Pancreas (tissue), 10 donors: ENCODE data around the gene FBXO41. TPM values are rescaled to one million over a fixed set of nuclear protein-coding genes. Genes with fewer than 3 reads are reported as not detected.
A peak's percentile ranks its signal among the peaks of the same experiment; 100 is the strongest.
"Not testable (repeated sequence)": the region's sequence is repeated elsewhere in the genome, so short reads cannot be mapped to it uniquely, and the experiment has no call there.

Source experiments
- ATAC-seq, 4 donors: fragments of 200-7000 bp; cut with Tn5 transposase; one replicate each; pipeline versions ENCODE4 v1.8.0 to v1.9.1; 2020; ENCODE audit warnings: mild to moderate bottlenecking in 4 of 4, moderate library complexity in 4 of 4
- DNase-seq, 6 donors: peaks; one replicate each; pipeline ENCODE4 v3.0.0-alpha.2; 2020
- FAIRE-seq: peaks from 2 replicates; lab custom pipeline; 2012; peaks lifted over from hg19 to GRCh38; lab: Jason Lieb, UNC
- H3K27ac ChIP-seq, 4 donors: fragments of 200-600 bp; sonication (generic); 1 replicate in 3 of 4; 2 replicates in 1 of 4; pipeline versions ENCODE4 v1.5.0 to v1.8.0; 2020
- H3K27me3 ChIP-seq, 4 donors: fragments of 200-600 bp; one replicate each; pipeline ENCODE4 v1.8.0; 2021
- H3K36me3 ChIP-seq, 3 donors: fragments of 200-600 bp; sonication (generic) in 1 of 3; one replicate each; pipeline versions ENCODE4 v1.5.0 to v1.8.0; 2020 to 2021
- H3K4me1 ChIP-seq, 3 donors: fragments of 200-600 bp; one replicate each; pipeline ENCODE4 v1.8.0; 2021
- H3K4me3 ChIP-seq, 4 donors: fragments of 200-600 bp; sonication (generic) in 2 of 4; one replicate each; pipeline versions ENCODE4 v1.5.0 to v1.8.0; 2020 to 2021
- H3K9me3 ChIP-seq, 4 donors: fragments of 200-600 bp; one replicate each; pipeline ENCODE4 v1.8.0; 2021
- WGBS, 2 donors: extraction: QIAGEN DNeasy Blood & Tissue Kit; methylation state at CpG; one replicate each; pipeline ENCODE4 v1.1.7; 2013; 5-methylcytosine and 5-hydroxymethylcytosine counted together
- intact Hi-C, 3 donors: fragments of 100-400 bp; cut with DNase I; formaldehyde crosslinking; loops; one replicate each; pipeline versions ENCODE4 v1.11.1 to v1.14.2; 2022
- polyA plus RNA-seq, 2 donors: library from polyadenylated mRNA; stranded (reverse); fragments of 200-250 nt; gene quantifications; one replicate each; pipeline ENCODE4 v1.2.3, GENCODE V29; 2013
- total RNA-seq, 6 donors: library from RNA; stranded (reverse); fragmentation: NEBNext Ultra II Directional in 4 of 6; extraction: Animal tissue kit (Norgen Biotek cat#: 25700) in 4 of 6; gene quantifications; one replicate each; pipeline versions ENCODE4 v1.2.1 to v1.2.4, GENCODE V29; 2021 to 2023
- TF ChIP-seq, protein P1 (sequence below), 4 donors: fragments of 200-600 bp; sonication (generic) in 3 of 4; IDR thresholded peaks; one replicate each; pipeline versions ENCODE4 v1.5.0 to v1.8.0; 2021; ENCODE audit warnings: antibody characterized with exemption in 4 of 4
- donor health status: healthy with polysubstance abuse.
- donor health status: DM: no; HTN: no; CAD: no; lungs with moderate emphysema.
- donor health status: DM: no; HTN: no; CAD: no.
- donor health status: control.
- donor health status: control.
- donor health status: Bipolar disorder and iron deficiency.
- donor health status: DM: yes; HTN: yes; CAD: no.
- donor health status: DM: no; HTN: no; CAD: no.
- donor health status: DM: no; HTN: no; CAD: no.
- donor health status: DM: yes; HTN: yes; CAD: no.

FBXO41 gene
- total and polyA plus RNA-seq, 8 donors, result 2.2 to 6.9 (median 3.4) TPM

DNA sequence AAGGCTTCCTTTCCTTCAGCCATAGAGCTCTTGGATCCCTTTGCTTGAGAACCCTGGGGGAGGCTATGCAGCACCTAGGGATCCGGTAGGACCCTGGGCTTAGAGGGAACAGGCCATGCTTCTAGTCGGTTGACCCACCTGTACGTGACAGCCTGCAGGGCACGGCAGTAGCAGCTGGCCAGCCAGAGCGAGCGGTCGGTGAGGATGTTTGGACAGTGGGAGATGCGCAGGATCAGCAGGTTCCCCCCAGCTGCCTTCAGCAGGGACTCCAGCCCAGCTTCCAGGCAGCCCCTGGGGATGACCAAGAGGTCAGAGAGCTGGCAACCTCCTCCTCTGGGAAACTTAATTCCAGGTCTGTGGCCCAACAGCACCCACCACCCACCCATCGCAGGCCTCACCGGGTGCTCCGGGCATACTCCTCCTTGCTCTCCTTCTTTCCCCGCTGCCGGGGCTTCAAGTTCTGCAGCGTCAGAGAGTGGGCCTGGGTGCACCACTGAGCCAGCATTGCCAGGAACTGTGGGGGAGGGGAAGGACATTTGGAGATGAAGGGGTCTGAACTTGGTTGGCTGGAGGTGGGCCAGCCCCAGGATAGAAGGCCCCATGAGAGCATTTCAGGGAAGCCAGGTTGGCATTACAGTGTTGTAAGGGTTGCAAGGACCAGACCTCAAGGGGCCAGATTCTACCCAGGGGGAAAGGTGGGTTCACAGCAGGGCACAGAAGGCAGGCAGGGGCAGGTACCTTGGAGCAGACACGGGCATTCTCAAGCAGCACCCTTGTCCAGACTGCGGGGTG is 20.5 kb downstream of the FBXO41 start:
- TF ChIP-seq, protein P1, sequence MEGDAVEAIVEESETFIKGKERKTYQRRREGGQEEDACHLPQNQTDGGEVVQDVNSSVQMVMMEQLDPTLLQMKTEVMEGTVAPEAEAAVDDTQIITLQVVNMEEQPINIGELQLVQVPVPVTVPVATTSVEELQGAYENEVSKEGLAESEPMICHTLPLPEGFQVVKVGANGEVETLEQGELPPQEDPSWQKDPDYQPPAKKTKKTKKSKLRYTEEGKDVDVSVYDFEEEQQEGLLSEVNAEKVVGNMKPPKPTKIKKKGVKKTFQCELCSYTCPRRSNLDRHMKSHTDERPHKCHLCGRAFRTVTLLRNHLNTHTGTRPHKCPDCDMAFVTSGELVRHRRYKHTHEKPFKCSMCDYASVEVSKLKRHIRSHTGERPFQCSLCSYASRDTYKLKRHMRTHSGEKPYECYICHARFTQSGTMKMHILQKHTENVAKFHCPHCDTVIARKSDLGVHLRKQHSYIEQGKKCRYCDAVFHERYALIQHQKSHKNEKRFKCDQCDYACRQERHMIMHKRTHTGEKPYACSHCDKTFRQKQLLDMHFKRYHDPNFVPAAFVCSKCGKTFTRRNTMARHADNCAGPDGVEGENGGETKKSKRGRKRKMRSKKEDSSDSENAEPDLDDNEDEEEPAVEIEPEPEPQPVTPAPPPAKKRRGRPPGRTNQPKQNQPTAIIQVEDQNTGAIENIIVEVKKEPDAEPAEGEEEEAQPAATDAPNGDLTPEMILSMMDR (IDR thresholded peaks at IDR 0.05), result no peak
- 90 to 95% methylated on average over 16 of the region's 16 CpGs for WGBS, 2 donors
- intact Hi-C loops, result no loop called here
- peaks cover 0 to 2% (median 0%) of the 10 kb centered on the region in 3 donors for H3K4me1 ChIP-seq
- no peaks in the 10 kb centered on the region for H3K9me3 ChIP-seq
- FAIRE-seq, result no peak
- no peak for ATAC-seq
- no peak overlapping the region for H3K4me3 ChIP-seq
- no peak overlapping the region for H3K27ac ChIP-seq
- DNase-seq, result peak in 1 of 6 donors; percentile 69
- H3K27me3 ChIP-seq, result no peaks in the 10 kb centered on the region
- no peaks in the 10 kb centered on the region for H3K36me3 ChIP-seq

DNA sequence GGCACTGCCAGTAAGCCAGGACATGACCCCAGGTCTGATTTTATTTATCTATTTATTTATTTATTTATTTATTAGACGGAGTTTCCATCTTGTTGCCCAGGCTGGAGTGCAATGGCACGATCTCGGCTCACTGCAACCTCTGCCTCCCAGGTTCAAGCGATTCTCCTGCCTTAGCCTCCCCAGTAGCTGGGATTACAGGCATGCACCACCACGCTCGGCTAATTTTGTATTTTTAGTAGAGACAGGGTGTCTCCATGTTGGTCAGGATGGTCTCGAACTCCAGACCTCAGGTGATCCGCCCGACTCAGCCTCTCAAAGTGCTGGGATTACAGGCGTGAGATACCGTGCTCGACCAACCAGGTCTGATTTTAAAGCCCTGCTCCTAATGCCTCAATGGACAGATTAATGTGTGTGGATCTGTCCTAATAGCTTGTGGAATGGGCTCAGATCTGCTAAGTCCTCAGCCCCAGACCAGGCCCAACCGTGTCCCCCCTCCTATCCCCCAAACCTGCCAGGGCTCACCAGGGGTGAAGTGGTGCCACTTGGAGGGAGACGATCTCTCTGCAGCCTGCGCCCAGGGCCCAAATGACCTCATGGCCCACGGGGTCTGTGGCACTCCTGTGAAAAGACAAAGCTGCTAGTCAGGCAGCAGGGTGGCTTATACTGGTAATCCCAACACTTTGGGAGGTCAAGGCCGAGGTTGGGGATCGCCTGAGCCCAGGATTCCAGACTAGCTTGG is 21.4 kb downstream of the FBXO41 start:
- whole genome bisulfite sequencing, 2 donors, result 89% methylated on average over 18 of the region's 18 CpGs
- ATAC-seq, result not testable (repeated sequence)

DNA sequence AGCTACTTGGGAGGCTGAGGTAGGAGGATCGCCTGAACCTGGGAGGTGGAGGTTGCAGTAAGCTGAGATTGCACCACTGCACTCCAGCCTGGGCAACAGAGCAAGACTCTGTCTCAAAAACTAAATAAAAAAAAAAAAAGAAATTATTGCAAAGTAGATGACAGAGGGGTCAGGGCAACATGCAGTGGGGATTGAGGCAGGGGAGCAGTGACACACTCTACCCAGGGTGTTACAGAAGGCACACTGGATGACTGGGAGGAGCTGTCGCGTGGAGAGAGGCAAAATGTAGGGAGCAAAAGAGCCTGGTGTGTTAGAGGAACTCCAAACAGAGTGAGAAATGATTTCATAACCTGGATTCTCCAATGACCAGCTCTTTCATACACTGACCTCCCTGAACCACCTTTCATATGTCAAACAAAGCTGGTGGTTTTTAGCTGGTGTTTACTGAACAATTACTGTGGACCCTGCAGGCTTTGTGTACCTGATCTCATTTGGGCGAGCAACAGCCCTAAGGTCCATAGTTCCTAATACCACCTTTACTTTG is 22.1 kb downstream of the FBXO41 start:
- Histone ChIP-seq H3K27me3 (no peaks in the 10 kb centered on the region), H3K4me3 (no peak overlapping the region), H3K4me1 (no peaks in the 10 kb centered on the region), H3K27ac (no peak overlapping the region), H3K9me3 (no peaks in the 10 kb centered on the region), H3K36me3 (no peaks in the 10 kb centered on the region)
- FAIRE-seq, result no peak
- intact Hi-C loops, result no loop called here
- 89 to 95% methylated on average over 4 of the region's 4 CpGs for WGBS, 2 donors
- TF ChIP-seq, protein P1 (IDR thresholded peaks at IDR 0.05), result no peak
- ATAC-seq, result no peak
- DNase-seq, result no peak

More for the DNA sequence above, 21.4 kb downstream of the FBXO41 start:
- H3K36me3 ChIP-seq, intact Hi-C loops, H3K4me1 ChIP-seq, H3K9me3 ChIP-seq, H3K27ac ChIP-seq, H3K4me3 ChIP-seq, FAIRE-seq, H3K27me3 ChIP-seq: not testable (repeated sequence)
- peak in 1 of 6 donors; percentile 35 for DNase-seq

DNA sequence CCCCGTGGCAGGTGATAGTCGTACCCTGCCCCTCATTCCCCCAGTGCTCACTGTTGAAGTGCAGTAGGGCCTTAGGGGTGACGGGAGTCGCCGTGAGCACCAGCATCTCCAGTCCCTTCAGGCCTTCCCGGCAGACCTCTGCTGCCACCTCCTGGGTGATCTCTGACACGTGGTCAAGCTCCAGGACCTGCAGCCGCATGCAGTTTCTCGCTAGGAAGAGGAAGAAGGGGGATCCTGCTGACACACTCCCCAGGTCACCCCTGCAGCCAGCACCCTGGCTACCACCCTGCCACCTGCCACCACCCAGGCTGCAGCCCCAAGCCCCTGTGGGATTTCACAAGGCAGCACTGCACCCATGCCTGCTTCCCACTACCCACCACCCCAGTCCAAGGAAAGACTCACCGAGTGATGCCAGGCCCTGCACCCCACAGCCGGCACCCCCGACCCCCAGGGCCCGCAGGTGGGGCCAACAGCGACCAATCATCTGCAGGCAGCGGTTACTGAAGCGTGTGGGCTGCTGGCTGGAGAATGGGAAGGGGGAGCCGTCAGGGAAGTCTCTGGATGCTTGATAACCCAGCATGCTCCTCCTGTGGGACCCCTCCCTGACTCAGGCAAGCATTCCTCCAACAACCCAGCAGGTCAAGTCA is 23.8 kb downstream of the FBXO41 start:
- FAIRE-seq (no peak), ATAC-seq (peak; percentile 49 to 91 (median 87)), DNase-seq (peak in 4 of 6 donors; percentile 32 to 83 (median 59))
- no peaks in the 10 kb centered on the region for H3K36me3 ChIP-seq
- intact Hi-C loops, result no loop called here
- TF ChIP-seq, protein P1 (IDR thresholded peaks at IDR 0.05), result peak in 2 of 4 donors; percentile 19 to 31
- H3K27ac ChIP-seq, result no peak overlapping the region
- no peak overlapping the region for H3K4me3 ChIP-seq
- no peaks in the 10 kb centered on the region for H3K4me1 ChIP-seq
- no peaks in the 10 kb centered on the region for H3K9me3 ChIP-seq
- H3K27me3 ChIP-seq, result no peaks in the 10 kb centered on the region
- WGBS, 2 donors, result 34 to 36% methylated on average over 17 of the region's 17 CpGs

DNA sequence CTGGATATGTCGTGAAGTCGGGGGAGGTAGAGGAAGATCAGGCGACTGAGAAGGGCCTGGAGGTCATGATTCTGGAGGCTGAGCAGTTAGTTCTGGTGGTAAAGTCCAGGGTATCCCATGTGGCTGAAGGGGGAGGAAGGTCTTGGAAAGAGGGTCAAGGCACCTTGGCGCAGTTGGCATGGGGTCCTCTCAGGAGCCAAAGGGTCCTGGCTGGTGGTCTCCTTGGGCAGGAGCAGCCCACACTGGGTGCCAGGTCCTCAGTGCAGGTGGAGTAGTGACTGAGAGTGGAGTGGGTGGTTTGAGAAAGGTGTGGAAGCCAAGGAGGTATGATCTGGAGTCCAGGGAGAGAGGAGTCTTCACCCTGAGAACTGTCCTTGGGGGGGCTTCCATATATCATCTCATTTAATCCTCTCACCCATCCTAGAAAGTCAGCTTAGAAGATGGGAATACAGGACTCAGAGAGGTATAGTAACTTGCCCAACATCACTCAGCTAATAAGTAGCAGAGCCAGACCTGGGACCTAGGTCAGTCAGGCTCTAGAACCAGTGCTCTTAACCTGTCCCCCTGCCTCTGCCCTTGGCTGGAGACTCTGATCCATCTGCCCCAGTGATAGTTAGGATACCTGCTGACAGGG is 24.5 kb downstream of the FBXO41 start:
- no peak overlapping the region for H3K27ac ChIP-seq
- intact Hi-C loops, result no loop called here
- FAIRE-seq (no peak), ATAC-seq (no peak), DNase-seq (no peak)
- no peak overlapping the region for H3K4me3 ChIP-seq
- no peaks in the 10 kb centered on the region for H3K4me1 ChIP-seq
- no peaks in the 10 kb centered on the region for H3K27me3 ChIP-seq
- no peaks in the 10 kb centered on the region for H3K9me3 ChIP-seq
- 74 to 82% methylated on average over 4 of the region's 4 CpGs for WGBS, 2 donors
- no peaks in the 10 kb centered on the region for H3K36me3 ChIP-seq
- TF ChIP-seq, protein P1 (IDR thresholded peaks at IDR 0.05), result no peak
